ENCODE data around the gene ADAMTS2.

DNA sequence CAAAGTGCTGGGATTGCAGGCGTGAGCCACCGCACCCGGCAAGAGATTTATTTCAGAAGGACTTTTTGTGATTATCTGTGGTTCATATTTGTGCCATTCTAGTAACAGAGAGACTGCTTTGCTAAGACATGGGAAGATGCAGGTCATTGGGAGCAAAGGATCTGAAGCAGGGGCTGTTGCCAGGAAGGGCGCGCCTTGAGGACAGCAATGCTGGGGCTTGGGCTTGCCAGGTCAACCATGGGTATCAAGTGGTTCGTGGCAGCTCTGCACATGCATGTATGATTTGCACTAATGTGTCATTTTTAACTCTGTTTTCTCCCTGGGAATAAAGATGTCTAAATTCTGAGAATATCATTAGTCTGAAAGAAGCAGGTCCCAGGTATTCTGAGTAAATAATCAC lies 17.0 kb downstream of the ADAMTS2 start:
- TF ChIP-seq, protein P1, sequence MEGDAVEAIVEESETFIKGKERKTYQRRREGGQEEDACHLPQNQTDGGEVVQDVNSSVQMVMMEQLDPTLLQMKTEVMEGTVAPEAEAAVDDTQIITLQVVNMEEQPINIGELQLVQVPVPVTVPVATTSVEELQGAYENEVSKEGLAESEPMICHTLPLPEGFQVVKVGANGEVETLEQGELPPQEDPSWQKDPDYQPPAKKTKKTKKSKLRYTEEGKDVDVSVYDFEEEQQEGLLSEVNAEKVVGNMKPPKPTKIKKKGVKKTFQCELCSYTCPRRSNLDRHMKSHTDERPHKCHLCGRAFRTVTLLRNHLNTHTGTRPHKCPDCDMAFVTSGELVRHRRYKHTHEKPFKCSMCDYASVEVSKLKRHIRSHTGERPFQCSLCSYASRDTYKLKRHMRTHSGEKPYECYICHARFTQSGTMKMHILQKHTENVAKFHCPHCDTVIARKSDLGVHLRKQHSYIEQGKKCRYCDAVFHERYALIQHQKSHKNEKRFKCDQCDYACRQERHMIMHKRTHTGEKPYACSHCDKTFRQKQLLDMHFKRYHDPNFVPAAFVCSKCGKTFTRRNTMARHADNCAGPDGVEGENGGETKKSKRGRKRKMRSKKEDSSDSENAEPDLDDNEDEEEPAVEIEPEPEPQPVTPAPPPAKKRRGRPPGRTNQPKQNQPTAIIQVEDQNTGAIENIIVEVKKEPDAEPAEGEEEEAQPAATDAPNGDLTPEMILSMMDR (IDR thresholded peaks at IDR 0.05): no peak
- no peak for TF ChIP-seq POLR2A (IDR thresholded peaks at IDR 0.05)
